Measurements from ENCODE around the gene GPR22. TPM values are rescaled to one million over a fixed set of nuclear protein-coding genes. Genes with fewer than 3 reads are reported as not detected.

GPR22 gene
- total and polyA plus RNA-seq, 2 of the 8 experiments (the other 6 are each of a cell fraction or from before 2014, with no cell fraction given), result 0.02 TPM; not detected in 1

DNA sequence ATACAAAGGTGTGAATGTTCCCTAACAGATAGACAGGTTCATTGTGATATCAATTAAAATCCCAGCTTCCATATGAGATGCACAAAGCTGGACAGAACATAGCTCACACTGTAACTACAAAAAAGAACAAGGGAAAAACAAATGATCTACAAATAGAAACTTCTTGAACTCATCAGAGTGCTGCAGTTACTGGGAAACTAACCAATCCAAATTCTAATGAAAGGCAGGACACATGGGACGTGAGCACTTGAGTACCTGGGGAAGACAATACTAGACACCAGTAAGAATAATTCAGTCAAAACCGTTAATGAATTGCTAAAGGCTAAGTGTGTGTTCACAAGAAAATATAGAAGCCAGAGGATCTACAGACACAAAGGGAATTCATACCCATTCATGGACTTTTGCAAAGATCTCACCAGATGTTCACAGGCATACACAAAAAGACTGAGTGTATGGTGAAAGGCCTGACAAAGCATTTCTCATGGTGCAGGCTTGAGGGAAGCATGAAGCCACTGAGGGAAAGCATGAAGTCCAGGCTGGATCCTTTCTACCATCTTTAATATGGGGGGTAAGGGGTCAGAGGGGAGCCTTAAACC lies 7.8 kb upstream of the GPR22 start:
- CTCF ChIA-PET (ENCODE audit: partially characterized antibody), result interaction anchor here (1.0 to 2.7 kb wide), 4 partner anchors 33 to 266 kb away, joined by 3 to 19 read pairs (median 8); no protein-coding TSS in a partner anchor
- H3K79me1 ChIP-seq (ENCODE audit: low read depth, low read length), result no peaks in the 10 kb centered on the region
- H2BK15ac ChIP-seq (ENCODE audit: low read length), result no peak overlapping the region
- H3K18ac ChIP-seq (ENCODE audit: extremely low read depth, low read length), result no peak overlapping the region
- peaks cover 0 to 6% (median 1%) of the 10 kb centered on the region in 4 experiments; a peak in 3 of 7 replicates for H3K4me1 ChIP-seq (replicated peaks in 1 of 4; ENCODE audit: control insufficient read depth in 3 of 4, insufficient read depth in 4 of 4, low read length in 3 of 4)
- H3K27ac ChIP-seq (ENCODE audit: low read depth, low read length), result no peak overlapping the region
- H3K23me2 ChIP-seq (ENCODE audit: low read depth, low read length), result no peaks in the 10 kb centered on the region
- H2AK5ac ChIP-seq (ENCODE audit: low read depth, low read length), result no peak overlapping the region
- WGBS, 2 experiments (ENCODE audit: extremely low coverage in 1 of 2, insufficient coverage in 1 of 2, insufficient read length in 1 of 2, insufficient replicate concordance in 2 of 2, low coverage in 1 of 2, low lambda C conversion rate in 2 of 2, missing lambda C conversion rate in 1 of 2), result 80% methylated on average over 2 of the region's 2 CpGs; no CpG with 5 or more reads in 1 of the 2 experiments
- H3K79me2 ChIP-seq (ENCODE audit: control insufficient read depth in 1 of 2, insufficient read depth in 2 of 2, low read length in 2 of 2), result no peaks in the 10 kb centered on the region
- no peak overlapping the region for H3K56ac ChIP-seq (replicated peaks; ENCODE audit: insufficient read length, low read depth, low read length)
- no peak overlapping the region for H3K4me2 ChIP-seq (ENCODE audit: insufficient read depth in 1 of 2, low read depth in 2 of 2, low read length in 2 of 2)
- no peak overlapping the region for H2BK120ac ChIP-seq (replicated peaks; ENCODE audit: low read depth, low read length)
- no peak overlapping the region for H3K14ac ChIP-seq (ENCODE audit: insufficient read length)
- POLR2A ChIA-PET (ENCODE audit: partially characterized antibody), result no interaction called here
- H2BK20ac ChIP-seq (ENCODE audit: low read length), result no peak overlapping the region
- TF ChIP-seq NANOG (IDR thresholded peaks at IDR 0.05; ENCODE audit: insufficient read depth, low read depth, low read length, poor library complexity, severe bottlenecking) (no peak), EP300 (IDR thresholded peaks at IDR 0.05; ENCODE audit: borderline replicate concordance in 1 of 2, low read depth in 2 of 2, low read length in 2 of 2) (no peak), GABPA (IDR thresholded peaks at IDR 0.05; ENCODE audit: borderline replicate concordance, insufficient read depth, low read length) (no peak)
- H4K5ac ChIP-seq (ENCODE audit: insufficient read length, low read depth, low read length), result no peak overlapping the region
- H3K4me3 ChIP-seq (ENCODE audit: extremely low read depth in 1 of 4, insufficient read depth in 2 of 4, low read depth in 3 of 4, low read length in 4 of 4), result no peak overlapping the region
- H2AFZ ChIP-seq (ENCODE audit: low read length), result no peak overlapping the region
- H4K91ac ChIP-seq (replicated peaks; ENCODE audit: insufficient read length, low read length), result no peak overlapping the region
- no peak overlapping the region for H4K8ac ChIP-seq (ENCODE audit: extremely low read depth, insufficient read depth, low read length)
- no peaks in the 10 kb centered on the region for H3K36me3 ChIP-seq (ENCODE audit: control insufficient read depth in 2 of 4, insufficient read depth in 4 of 4, low read length in 3 of 4)
- FAIRE-seq (no peak), DNase-seq (ENCODE audit: low read depth in 1 of 2, low spot score in 2 of 2) (no peak)
- H2BK12ac ChIP-seq (ENCODE audit: low read depth, low read length), result no peak overlapping the region
- no peak overlapping the region for H3K23ac ChIP-seq (ENCODE audit: insufficient read length)
- H3K27me3 ChIP-seq (replicated peaks in 1 of 4; ENCODE audit: control insufficient read depth in 3 of 4, extremely low read depth in 1 of 4, insufficient read depth in 3 of 4, low read length in 3 of 4), result no peaks in the 10 kb centered on the region
- no peak overlapping the region for H2BK5ac ChIP-seq (ENCODE audit: low read depth, low read length)
- H3K9ac ChIP-seq (replicated peaks in 1 of 4; ENCODE audit: extremely low read depth in 1 of 4, low read depth in 3 of 4, low read length in 3 of 4), result no peak overlapping the region
- no peaks in the 10 kb centered on the region for H3K9me3 ChIP-seq (ENCODE audit: insufficient read depth in 2 of 2, low read depth in 1 of 2, low read length in 1 of 2)
- H4K20me1 ChIP-seq (replicated peaks in 1 of 2; ENCODE audit: control insufficient read depth in 1 of 2, insufficient read depth in 2 of 2, low read length in 2 of 2), result peaks cover 0 to 1% of the 10 kb centered on the region in 2 experiments
- no peak overlapping the region for H3K4ac ChIP-seq (replicated peaks; ENCODE audit: insufficient read length, low read depth, low read length)

Measured in H1 (cell line).